ENCODE results near the gene ITGA3. TPM values are rescaled to one million over a fixed set of nuclear protein-coding genes. Genes with fewer than 3 reads are reported as not detected.

Gene ITGA3
- total and polyA plus RNA-seq, 8 donors = 16.8 to 61.2 (median 26.2) TPM

DNA sequence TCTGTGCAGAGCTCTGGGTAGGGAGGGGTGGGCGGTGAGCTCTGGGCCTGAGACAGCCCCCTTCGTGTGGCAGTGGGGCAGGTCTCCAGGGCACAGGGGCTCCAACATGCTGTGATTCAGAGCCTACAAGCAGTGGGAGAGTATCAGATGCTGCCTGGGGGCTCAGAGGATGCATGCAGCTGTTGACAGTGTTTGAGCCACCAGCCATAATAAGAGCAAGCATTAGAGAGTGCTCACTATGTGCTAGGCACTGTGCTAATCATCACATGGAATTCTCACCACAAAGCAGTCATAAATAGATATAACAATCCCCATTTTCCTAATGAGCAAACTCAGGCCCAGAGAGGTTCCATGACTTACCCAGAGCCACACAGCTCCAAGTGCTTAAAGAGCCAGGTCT lies 47.3 kb downstream of the ITGA3 start:
- no peak for FAIRE-seq
- Histone ChIP-seq H3K27me3 (no peaks in the 10 kb centered on the region), H3K9me3 (no peaks in the 10 kb centered on the region), H3K36me3 (peaks cover 0 to 19% (median 7%) of the 10 kb centered on the region in 3 donors), H3K4me1 (peaks cover 25 to 34% (median 31%) of the 10 kb centered on the region in 3 donors), H3K27ac (no peak overlapping the region), H3K4me3 (no peak overlapping the region)
- 73 to 77% methylated on average over 2 of the region's 2 CpGs for WGBS, 2 donors
- no peak for DNase-seq
- ATAC-seq = no peak
- TF ChIP-seq, protein P1, sequence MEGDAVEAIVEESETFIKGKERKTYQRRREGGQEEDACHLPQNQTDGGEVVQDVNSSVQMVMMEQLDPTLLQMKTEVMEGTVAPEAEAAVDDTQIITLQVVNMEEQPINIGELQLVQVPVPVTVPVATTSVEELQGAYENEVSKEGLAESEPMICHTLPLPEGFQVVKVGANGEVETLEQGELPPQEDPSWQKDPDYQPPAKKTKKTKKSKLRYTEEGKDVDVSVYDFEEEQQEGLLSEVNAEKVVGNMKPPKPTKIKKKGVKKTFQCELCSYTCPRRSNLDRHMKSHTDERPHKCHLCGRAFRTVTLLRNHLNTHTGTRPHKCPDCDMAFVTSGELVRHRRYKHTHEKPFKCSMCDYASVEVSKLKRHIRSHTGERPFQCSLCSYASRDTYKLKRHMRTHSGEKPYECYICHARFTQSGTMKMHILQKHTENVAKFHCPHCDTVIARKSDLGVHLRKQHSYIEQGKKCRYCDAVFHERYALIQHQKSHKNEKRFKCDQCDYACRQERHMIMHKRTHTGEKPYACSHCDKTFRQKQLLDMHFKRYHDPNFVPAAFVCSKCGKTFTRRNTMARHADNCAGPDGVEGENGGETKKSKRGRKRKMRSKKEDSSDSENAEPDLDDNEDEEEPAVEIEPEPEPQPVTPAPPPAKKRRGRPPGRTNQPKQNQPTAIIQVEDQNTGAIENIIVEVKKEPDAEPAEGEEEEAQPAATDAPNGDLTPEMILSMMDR (IDR thresholded peaks at IDR 0.05) = no peak
- intact Hi-C loops (cut with DNase I) = no loop called here

DNA sequence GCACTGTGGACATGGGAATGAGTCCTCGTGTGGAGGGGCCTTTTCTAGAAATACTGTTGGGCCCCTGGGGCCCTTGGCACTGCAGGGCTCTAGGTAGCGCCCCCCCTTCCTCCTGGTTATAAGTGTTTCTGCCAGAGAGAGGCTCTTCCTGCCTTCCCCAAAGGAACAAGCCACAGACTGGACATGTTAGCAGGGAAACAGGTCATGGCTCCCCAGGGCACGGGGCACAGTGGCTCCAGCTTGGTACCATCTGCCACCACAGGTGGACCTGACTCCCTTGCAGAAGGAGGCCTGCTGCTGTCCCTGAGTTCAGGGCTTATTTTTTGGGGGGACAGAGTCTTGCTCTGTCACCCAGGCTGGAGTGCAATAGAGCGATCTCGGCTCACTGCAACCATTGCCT lies 48.0 kb downstream of the ITGA3 start:
- Histone ChIP-seq H3K4me1 (peaks cover 25 to 34% (median 31%) of the 10 kb centered on the region in 3 donors), H3K4me3 (no peak overlapping the region), H3K36me3 (peaks cover 0 to 19% (median 4%) of the 10 kb centered on the region in 3 donors), H3K27me3 (no peaks in the 10 kb centered on the region), H3K27ac (no peak overlapping the region), H3K9me3 (no peaks in the 10 kb centered on the region)
- intact Hi-C loops (cut with DNase I) = no loop called here
- ATAC-seq (no peak), FAIRE-seq (no peak), DNase-seq (no peak)
- TF ChIP-seq, protein P1 (IDR thresholded peaks at IDR 0.05) = no peak
- 89 to 93% methylated on average over 5 of the region's 5 CpGs for WGBS, 2 donors

DNA sequence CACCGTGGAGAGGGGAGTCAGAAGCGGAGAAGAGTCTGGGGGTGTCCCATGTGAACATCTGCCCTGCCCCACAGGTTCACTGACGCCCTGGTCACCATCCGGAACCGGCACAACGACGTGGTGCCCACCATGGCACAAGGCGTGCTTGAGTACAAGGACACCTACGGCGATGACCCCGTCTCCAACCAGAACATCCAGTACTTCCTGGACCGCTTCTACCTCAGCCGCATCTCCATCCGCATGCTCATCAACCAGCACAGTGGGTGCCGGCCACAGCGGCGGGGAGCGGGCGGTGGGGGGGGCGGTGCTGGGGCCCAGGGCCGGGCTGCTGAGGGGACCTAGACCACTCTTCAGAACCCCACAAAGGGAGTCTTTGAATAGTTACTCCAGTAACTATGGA lies 49.9 kb downstream of the ITGA3 start:
- Histone ChIP-seq H3K4me3 (no peak overlapping the region), H3K9me3 (no peaks in the 10 kb centered on the region), H3K4me1 (peaks cover 18 to 21% (median 21%) of the 10 kb centered on the region in 3 donors), H3K27me3 (no peaks in the 10 kb centered on the region), H3K36me3 (peaks cover 0 to 24% (median 4%) of the 10 kb centered on the region in 3 donors), H3K27ac (no peak overlapping the region)
- WGBS, 2 donors = 93 to 94% methylated on average over 21 of the region's 21 CpGs
- intact Hi-C loops (cut with DNase I) = no loop called here
- FAIRE-seq (no peak), DNase-seq (peak in 1 of 6 donors; percentile 58), ATAC-seq (no peak)
- TF ChIP-seq, protein P1 (IDR thresholded peaks at IDR 0.05) = no peak

DNA sequence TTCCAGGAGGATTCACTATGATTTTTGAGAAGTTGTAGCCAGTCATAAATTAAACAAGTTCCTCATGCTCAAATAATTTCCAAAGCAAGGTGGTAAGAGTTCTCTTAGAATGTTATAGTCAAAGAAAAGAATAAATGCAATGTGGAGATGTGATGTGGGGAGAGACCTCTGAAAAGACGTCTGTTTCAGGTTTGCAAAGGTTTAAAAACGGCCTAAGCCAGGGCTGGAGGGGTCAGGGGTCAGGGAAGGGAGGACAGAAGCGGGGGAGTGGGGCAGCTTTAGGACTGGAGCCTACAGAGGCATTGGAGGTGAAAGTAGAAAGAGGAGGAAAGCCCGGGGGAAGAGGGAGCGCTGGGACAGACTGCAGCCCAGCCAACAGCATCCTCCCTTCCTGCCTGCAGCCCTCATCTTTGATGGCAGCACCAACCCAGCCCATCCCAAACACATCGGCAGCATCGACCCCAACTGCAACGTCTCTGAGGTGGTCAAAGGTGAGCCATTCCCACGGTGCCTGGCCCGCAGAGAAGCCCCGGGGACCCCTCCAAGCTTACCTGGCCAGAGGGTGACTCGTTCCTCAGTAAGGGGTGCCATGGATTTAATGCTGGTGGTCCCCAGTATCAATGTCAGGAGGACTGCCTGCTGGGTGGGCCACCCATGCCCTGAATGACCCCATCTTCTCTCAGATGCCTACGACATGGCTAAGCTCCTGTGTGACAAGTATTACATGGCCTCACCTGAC lies 50.7 kb downstream of the ITGA3 start:
- 71 to 74% methylated on average over 13 of the region's 13 CpGs for WGBS, 2 donors
- DNase-seq (peak in 1 of 6 donors; percentile 13), FAIRE-seq (no peak), ATAC-seq (no peak)
- no peaks in the 10 kb centered on the region for H3K9me3 ChIP-seq
- intact Hi-C loops (cut with DNase I) = no loop called here
- peaks cover 0 to 24% (median 4%) of the 10 kb centered on the region in 3 donors for H3K36me3 ChIP-seq
- TF ChIP-seq, protein P1 (IDR thresholded peaks at IDR 0.05) = no peak
- H3K4me3 ChIP-seq = no peak overlapping the region
- H3K27me3 ChIP-seq = no peaks in the 10 kb centered on the region
- peaks cover 12 to 21% (median 20%) of the 10 kb centered on the region in 3 donors for H3K4me1 ChIP-seq
- no peak overlapping the region for H3K27ac ChIP-seq

Data from pancreas (tissue), 10 donors.